Keratinocyte (primary cell): ENCODE measurements around the gene ELF5. TPM values are rescaled to one million over a fixed set of nuclear protein-coding genes. Genes with fewer than 3 reads are reported as not detected.

Experiments
- DNase-seq: peaks from one replicate; pipeline ENCODE4 v3.0.0-alpha.2; 2011; ENCODE audit warnings: low read depth, missing footprints, low spot score
- FAIRE-seq: peaks from 2 replicates; lab custom pipeline; 2011; peaks lifted over from hg19 to GRCh38; lab: Jason Lieb, UNC
- H2AFZ ChIP-seq: 2 replicates; pipeline ENCODE4 v1.6.0; 2012; ENCODE audit warnings: low read length, control low read depth, inconsistent platforms; ENCODE audit not compliant: control insufficient read depth
- H3K27ac ChIP-seq: 2 replicates; pipeline ENCODE4 v1.5.1; 2011; ENCODE audit warnings: low read length; ENCODE audit not compliant: control insufficient read depth, insufficient read depth
- H3K27me3 ChIP-seq: 3 replicates; pipeline ENCODE4 v1.6.0; 2011; ENCODE audit warnings: low read length; ENCODE audit not compliant: control insufficient read depth, insufficient read depth; ENCODE audit errors: extremely low read depth
- H3K36me3 ChIP-seq, 2 experiments: 2 replicates in 1 of 2; 3 replicates in 1 of 2; pipeline ENCODE4 v1.5.1; 2011; ENCODE audit warnings: low read length in 2 of 2, mild to moderate bottlenecking in 1 of 2; ENCODE audit not compliant: control insufficient read depth in 2 of 2, insufficient read depth in 2 of 2; ENCODE audit errors: extremely low read depth in 1 of 2
- H3K4me1 ChIP-seq: 3 replicates; pipeline ENCODE4 v1.5.1; 2011; ENCODE audit warnings: low read length; ENCODE audit not compliant: control insufficient read depth, insufficient read depth; ENCODE audit errors: extremely low read depth
- H3K4me2 ChIP-seq: 3 replicates; pipeline ENCODE4 v1.6.0; 2011; ENCODE audit warnings: low read depth, low read length; ENCODE audit not compliant: control insufficient read depth, insufficient read depth; ENCODE audit errors: extremely low read depth
- H3K4me3 ChIP-seq, 3 experiments: fragments of 200-600 bp in 1 of 3; sonication (generic) in 1 of 3; 2 replicates in 2 of 3; 3 replicates in 1 of 3; pipeline ENCODE4 v1.5.1; 2011 to 2016; ENCODE audit warnings: low read length in 3 of 3, mild to moderate bottlenecking in 3 of 3, control low read depth in 2 of 3, inconsistent platforms in 1 of 3, low read depth in 1 of 3, mixed read lengths in 1 of 3, mixed run types in 1 of 3, moderate library complexity in 1 of 3; ENCODE audit not compliant: control insufficient read depth in 2 of 3, insufficient read depth in 2 of 3; ENCODE audit errors: extremely low read depth in 1 of 3
- H3K79me2 ChIP-seq: 2 replicates; pipeline ENCODE4 v1.6.0; 2012; ENCODE audit warnings: low read length; ENCODE audit not compliant: control insufficient read depth, insufficient read depth
- H3K9ac ChIP-seq: 3 replicates; pipeline ENCODE4 v1.6.0; 2011; ENCODE audit warnings: low read length; ENCODE audit not compliant: control insufficient read depth, insufficient read depth; ENCODE audit errors: extremely low read depth
- H3K9me1 ChIP-seq: 3 replicates; pipeline ENCODE4 v1.6.0; 2011; ENCODE audit warnings: low read length; ENCODE audit not compliant: control insufficient read depth, insufficient read depth; ENCODE audit errors: extremely low read depth
- H3K9me3 ChIP-seq: 2 replicates; pipeline ENCODE4 v1.5.1; 2012; ENCODE audit warnings: low read depth, low read length; ENCODE audit not compliant: control insufficient read depth
- H4K20me1 ChIP-seq: 3 replicates; pipeline ENCODE4 v1.6.0; 2011; ENCODE audit warnings: low read length; ENCODE audit not compliant: control insufficient read depth, insufficient read depth; ENCODE audit errors: extremely low read depth
- EZH2 ChIP-seq: IDR thresholded peaks from one replicate; pipeline ENCODE4 v1.6.1; 2012; ENCODE audit warnings: inconsistent platforms, mild to moderate bottlenecking, low read length, moderate library complexity
- dilution Hi-C: fragments of 300-500 bp; cut with MboI; formaldehyde crosslinking; loops from one replicate; pipeline ENCODE4 v1.7.0; 2020; ENCODE audit warnings: low sequenced_read_pairs; ENCODE audit not compliant: extremely low pct_ligation_motif_present
- polyA plus RNA-seq, 5 experiments: library from polyadenylated mRNA; depleted of rRNA in 3 of 5; stranded (reverse) in 3 of 5; stranded (forward) in 1 of 5; unstranded in 1 of 5; fragments of >200 nt; gene quantifications; 1 replicate in 1 of 5; 2 replicates in 3 of 5; 3 replicates in 1 of 5; pipeline versions ENCODE4 v1.2.1 to v1.2.3, GENCODE V29; 2011 to 2012; ENCODE audit warnings: missing spikeins in 2 of 5, low read depth in 1 of 5, low replicate concordance in 1 of 5
- TF ChIP-seq, protein P1 (sequence below), 3 experiments: IDR thresholded peaks in 1 of 3; conservative IDR thresholded peaks in 1 of 3; optimal IDR thresholded peaks in 1 of 3; 2 replicates in 2 of 3; 3 replicates in 1 of 3; pipeline versions ENCODE3 to v1.5.1; 2011; ENCODE audit warnings: low read length in 3 of 3, mild to moderate bottlenecking in 3 of 3, moderate library complexity in 2 of 3, control low read depth in 1 of 3, inconsistent platforms in 1 of 3; ENCODE audit not compliant: insufficient read depth in 2 of 3; ENCODE audit errors: extremely low read depth in 1 of 3

ELF5 gene
- polyA plus RNA-seq, 1 donor (not counting 4 experiments of a cell fraction or from before 2014, with no cell fraction given) = not detected

GRCh38 chr11:34514597-34514996 is 1.0 kb upstream of the ELF5 start:
- TF ChIP-seq EZH2 = no peak
- TF ChIP-seq, protein P1, sequence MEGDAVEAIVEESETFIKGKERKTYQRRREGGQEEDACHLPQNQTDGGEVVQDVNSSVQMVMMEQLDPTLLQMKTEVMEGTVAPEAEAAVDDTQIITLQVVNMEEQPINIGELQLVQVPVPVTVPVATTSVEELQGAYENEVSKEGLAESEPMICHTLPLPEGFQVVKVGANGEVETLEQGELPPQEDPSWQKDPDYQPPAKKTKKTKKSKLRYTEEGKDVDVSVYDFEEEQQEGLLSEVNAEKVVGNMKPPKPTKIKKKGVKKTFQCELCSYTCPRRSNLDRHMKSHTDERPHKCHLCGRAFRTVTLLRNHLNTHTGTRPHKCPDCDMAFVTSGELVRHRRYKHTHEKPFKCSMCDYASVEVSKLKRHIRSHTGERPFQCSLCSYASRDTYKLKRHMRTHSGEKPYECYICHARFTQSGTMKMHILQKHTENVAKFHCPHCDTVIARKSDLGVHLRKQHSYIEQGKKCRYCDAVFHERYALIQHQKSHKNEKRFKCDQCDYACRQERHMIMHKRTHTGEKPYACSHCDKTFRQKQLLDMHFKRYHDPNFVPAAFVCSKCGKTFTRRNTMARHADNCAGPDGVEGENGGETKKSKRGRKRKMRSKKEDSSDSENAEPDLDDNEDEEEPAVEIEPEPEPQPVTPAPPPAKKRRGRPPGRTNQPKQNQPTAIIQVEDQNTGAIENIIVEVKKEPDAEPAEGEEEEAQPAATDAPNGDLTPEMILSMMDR (optimal IDR thresholded peaks at IDR 0.05 in 1 of 3, IDR thresholded peaks at IDR 0.05 in 1 of 3, conservative IDR thresholded peaks at IDR 0.05 in 1 of 3; ENCODE audit: extremely low read depth in 1 of 3, insufficient read depth in 2 of 3, low read length in 3 of 3) = no peak
- Histone ChIP-seq H3K27ac (no peak overlapping the region), H3K9ac (no peak overlapping the region), H3K36me3 (no peaks in the 10 kb centered on the region), H3K27me3 (no peaks in the 10 kb centered on the region), H3K4me1 (no peaks in the 10 kb centered on the region), H3K9me3 (no peaks in the 10 kb centered on the region), H3K4me2 (no peak overlapping the region), H2AFZ (no peak overlapping the region), H3K79me2 (no peaks in the 10 kb centered on the region), H3K4me3 (no peak overlapping the region), H4K20me1 (no peaks in the 10 kb centered on the region), H3K9me1 (no peaks in the 10 kb centered on the region)
- DNase-seq (no peak), FAIRE-seq (no peak)
- dilution Hi-C loops = no loop called here

DNA sequence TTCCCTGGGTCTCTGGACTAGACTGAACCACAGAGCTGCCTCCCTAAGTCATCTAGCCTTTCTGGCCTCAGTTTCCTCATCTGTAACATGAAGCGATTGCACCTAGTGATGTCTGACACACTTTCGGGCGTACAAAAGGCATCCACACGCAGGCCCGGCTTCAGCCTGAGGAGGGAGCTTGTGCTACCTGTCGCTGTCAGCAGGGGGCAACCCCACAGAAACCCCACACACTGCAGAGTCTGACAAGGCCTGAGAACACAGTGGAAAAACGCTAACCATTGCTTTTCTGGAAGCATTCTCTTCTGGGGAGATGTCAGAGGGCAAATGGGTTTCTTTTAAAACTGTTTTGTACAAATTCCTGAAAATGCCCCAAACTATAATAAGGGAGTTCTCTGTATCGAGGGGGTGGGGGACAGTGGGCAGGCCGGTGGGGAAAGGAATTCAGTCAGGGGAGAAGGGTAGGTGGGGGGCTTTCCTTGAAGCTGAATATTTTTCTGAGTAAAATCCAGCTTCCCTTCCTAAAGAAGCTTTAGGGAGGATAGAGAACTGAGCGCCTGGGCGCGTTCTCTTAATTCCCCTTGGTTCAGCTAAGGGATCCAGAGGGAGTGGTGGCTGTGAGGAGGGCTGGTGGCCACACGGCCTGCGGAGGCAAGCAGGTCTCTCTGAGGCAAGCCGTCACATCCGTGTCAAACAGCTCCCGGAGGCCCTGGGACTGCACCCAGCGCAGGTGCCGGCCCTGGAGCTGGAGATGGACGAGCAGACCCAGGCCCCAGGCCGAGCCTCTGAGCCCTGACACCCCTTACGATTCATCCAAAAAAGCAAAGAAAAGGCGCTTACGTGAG is 533 bp downstream of the ELF5 start:
- dilution Hi-C loops = no loop called here
- H3K9me1 ChIP-seq = no peaks in the 10 kb centered on the region
- H4K20me1 ChIP-seq = no peaks in the 10 kb centered on the region
- H3K4me1 ChIP-seq = no peaks in the 10 kb centered on the region
- DNase-seq (no peak), FAIRE-seq (peak; percentile 17)
- H3K27ac ChIP-seq = no peak overlapping the region
- no peaks in the 10 kb centered on the region for H3K36me3 ChIP-seq
- H3K27me3 ChIP-seq = no peaks in the 10 kb centered on the region
- peak overlapping the region; percentile 59 for H2AFZ ChIP-seq
- no peaks in the 10 kb centered on the region for H3K79me2 ChIP-seq
- H3K4me2 ChIP-seq = no peak overlapping the region
- no peaks in the 10 kb centered on the region for H3K9me3 ChIP-seq
- TF ChIP-seq EZH2 = no peak
- TF ChIP-seq, protein P1 (optimal IDR thresholded peaks at IDR 0.05 in 1 of 3, IDR thresholded peaks at IDR 0.05 in 1 of 3, conservative IDR thresholded peaks at IDR 0.05 in 1 of 3; ENCODE audit: extremely low read depth in 1 of 3, insufficient read depth in 2 of 3, low read length in 3 of 3) = peak; percentile 89 to 93 (median 91)
- no peak overlapping the region for H3K9ac ChIP-seq
- H3K4me3 ChIP-seq = no peak overlapping the region
